SK-N-SH (cell line): ENCODE data around the gene SPATA13. TPM values are rescaled to one million over a fixed set of nuclear protein-coding genes. Genes with fewer than 3 reads are reported as not detected.

Experiments
- CTCF ChIA-PET: fragments of 300-600, 350-600 bp; formaldehyde crosslinking; extraction: SDS; loops from one replicate; lab custom pipeline; 2021; lab: Yijun Ruan, JAX
- POLR2A ChIA-PET: fragments of 350-600 bp; sonication (Branson Sonifier 250); formaldehyde crosslinking; extraction: SDS; loops from one replicate; lab custom pipeline; 2020; ENCODE audit warnings: antibody characterized with exemption, inconsistent platforms; lab: Yijun Ruan, JAX
- DNase-seq: peaks from one replicate; pipeline ENCODE4 v3.0.0; 2012
- H2AFZ ChIP-seq: fragments of 200-600 bp; sonication (generic); 2 replicates; pipeline ENCODE4 v1.8.1; 2016; ENCODE audit warnings: antibody characterized with exemption, mild to moderate bottlenecking, low read depth
- H3F3A ChIP-seq: fragments of 200-600 bp; sonication (generic); replicated peaks from 2 replicates; pipeline ENCODE3; 2016; ENCODE audit warnings: antibody characterized with exemption, mild to moderate bottlenecking; ENCODE audit not compliant: insufficient read depth
- H3K27ac ChIP-seq, 2 experiments: fragments of 200-500 bp in 1 of 2; fragments of 200-600 bp in 1 of 2; sonication (Bioruptor generic) in 1 of 2; sonication (generic), shearing (Covaris generic) in 1 of 2; 2 replicates each; pipeline versions ENCODE4 v1.5.1 to v1.6.1; 2014 to 2016; ENCODE audit warnings: low read depth in 2 of 2, inconsistent platforms in 1 of 2, low read length in 1 of 2, mild to moderate bottlenecking in 1 of 2, mixed read lengths in 1 of 2
- H3K27me3 ChIP-seq: fragments of 200-600 bp; sonication (generic), shearing (Covaris generic); 2 replicates; pipeline ENCODE4 v1.6.1; 2016; ENCODE audit warnings: mixed run types; ENCODE audit not compliant: insufficient read depth
- H3K36me3 ChIP-seq, 2 experiments: fragments of 200-500 bp in 1 of 2; fragments of 200-600 bp in 1 of 2; sonication (Bioruptor generic) in 1 of 2; sonication (generic) in 1 of 2; replicated peaks in 1 of 2; 2 replicates each; pipeline versions ENCODE3 to v1.5.1; 2014 to 2016; ENCODE audit warnings: low read length in 1 of 2, mild to moderate bottlenecking in 1 of 2; ENCODE audit not compliant: insufficient read depth in 2 of 2, control insufficient read depth in 1 of 2
- H3K4me1 ChIP-seq, 2 experiments: fragments of 200-500 bp in 1 of 2; fragments of 200-600 bp in 1 of 2; sonication (Bioruptor generic) in 1 of 2; sonication (generic), shearing (Covaris generic) in 1 of 2; 2 replicates each; pipeline versions ENCODE4 v1.5.1 to v1.6.1; 2014 to 2016; ENCODE audit warnings: low read depth in 1 of 2, low read length in 1 of 2, mixed run types in 1 of 2; ENCODE audit not compliant: insufficient read depth in 2 of 2, control insufficient read depth in 1 of 2
- H3K4me2 ChIP-seq: fragments of 200-600 bp; sonication (generic), shearing (Covaris generic); 2 replicates; pipeline ENCODE4 v1.6.1; 2017; ENCODE audit warnings: mixed run types
- H3K4me3 ChIP-seq, 2 experiments: fragments of 200-500 bp in 1 of 2; fragments of 200-600 bp in 1 of 2; sonication (Bioruptor generic) in 1 of 2; sonication (generic), shearing (Covaris generic) in 1 of 2; 2 replicates each; pipeline versions ENCODE4 v1.5.1 to v1.8.1; 2014 to 2016; ENCODE audit warnings: low read depth in 2 of 2, inconsistent platforms in 1 of 2, low read length in 1 of 2, mild to moderate bottlenecking in 1 of 2, mixed read lengths in 1 of 2, moderate library complexity in 1 of 2
- H3K79me2 ChIP-seq: fragments of 200-600 bp; sonication (generic); 2 replicates; pipeline ENCODE4 v1.8.1; 2017; ENCODE audit warnings: mild to moderate bottlenecking; ENCODE audit not compliant: insufficient read depth
- H3K9ac ChIP-seq: fragments of 200-600 bp; sonication (generic); 2 replicates; pipeline ENCODE4 v1.6.1; 2017; ENCODE audit warnings: mixed run types
- H3K9me2 ChIP-seq: fragments of 200-600 bp; sonication (generic); 2 replicates; pipeline ENCODE4 v1.6.1; 2017; ENCODE audit warnings: mixed run types
- H3K9me3 ChIP-seq: fragments of 200-600 bp; sonication (generic); 2 replicates; pipeline ENCODE4 v1.6.1; 2017; ENCODE audit warnings: mixed run types, mild to moderate bottlenecking, moderate library complexity
- H4K20me1 ChIP-seq: fragments of 200-600 bp; sonication (generic); 2 replicates; pipeline ENCODE4 v1.6.1; 2017; ENCODE audit warnings: mild to moderate bottlenecking, mixed run types; ENCODE audit not compliant: insufficient read depth
- FOXM1 ChIP-seq: IDR thresholded peaks from 2 replicates; pipeline ENCODE4 v1.4.0; 2012; ENCODE audit warnings: low read depth, mild to moderate bottlenecking
- GATA2 ChIP-seq: sonication (generic); formaldehyde crosslinking; IDR thresholded peaks from 2 replicates; pipeline ENCODE4 v1.5.0; 2020; ENCODE audit warnings: mild to moderate bottlenecking, missing genetic modification reagents
- MEF2A ChIP-seq: IDR thresholded peaks from 2 replicates; pipeline ENCODE4 v1.4.0; 2012; ENCODE audit warnings: low read depth, borderline replicate concordance
- MXI1 ChIP-seq: IDR thresholded peaks from 2 replicates; pipeline ENCODE4 v1.6.1; 2012; ENCODE audit warnings: mild to moderate bottlenecking, low read depth, low read length, improper control_type of control experiment
- NRF1 ChIP-seq: IDR thresholded peaks from 2 replicates; pipeline ENCODE4 v1.6.1; 2012; ENCODE audit warnings: low read depth, mild to moderate bottlenecking, low read length
- PBX3 ChIP-seq: IDR thresholded peaks from 2 replicates; pipeline ENCODE4; 2012
- RAD21 ChIP-seq: IDR thresholded peaks from 2 replicates; pipeline ENCODE4 v1.6.1; 2012; ENCODE audit warnings: mild to moderate bottlenecking, low read length
- RCOR1 ChIP-seq: fragments of 150-350 bp; IDR thresholded peaks from 2 replicates; pipeline ENCODE4 v1.6.1; 2017; ENCODE audit warnings: antibody characterized with exemption, low read length
- TAF1 ChIP-seq: IDR thresholded peaks from 2 replicates; pipeline ENCODE4 v1.6.1; 2012; ENCODE audit warnings: low read depth, mild to moderate bottlenecking, low read length, moderate library complexity, borderline replicate concordance
- TCF12 ChIP-seq: IDR thresholded peaks from 2 replicates; pipeline ENCODE4 v1.4.0; 2012
- TEAD4 ChIP-seq: IDR thresholded peaks from 2 replicates; pipeline ENCODE4 v1.4.0; 2012; ENCODE audit warnings: mild to moderate bottlenecking, borderline replicate concordance; ENCODE audit not compliant: insufficient read depth
- USF1 ChIP-seq: IDR thresholded peaks from 2 replicates; pipeline ENCODE4 v1.4.0; 2012; ENCODE audit warnings: low read depth, borderline replicate concordance
- USF2 ChIP-seq: fragments of 150-350 bp; IDR thresholded peaks from 2 replicates; pipeline ENCODE4 v1.6.1; 2017; ENCODE audit warnings: antibody characterized with exemption, low read length, low read depth, borderline replicate concordance
- YY1 ChIP-seq: IDR thresholded peaks from 2 replicates; pipeline ENCODE4 v1.4.0; 2012; ENCODE audit warnings: low read depth, mild to moderate bottlenecking
- ZBTB33 ChIP-seq: IDR thresholded peaks from 2 replicates; pipeline ENCODE4 v1.4.0; 2012; ENCODE audit warnings: low read depth, borderline replicate concordance
- WGBS: methylation state at CpG from one replicate; pipeline ENCODE4 v1.1.6; 2017; ENCODE audit warnings: low lambda C conversion rate; 5-methylcytosine and 5-hydroxymethylcytosine counted together
- polyA plus RNA-seq, 3 experiments: library from polyadenylated mRNA; depleted of rRNA; stranded (reverse); fragments of >200 nt; gene quantifications; 2 replicates each; pipeline ENCODE4 v1.2.3, GENCODE V29; 2012
- TF ChIP-seq, protein P1 (sequence below): IDR thresholded peaks from 2 replicates; pipeline ENCODE4 v1.4.0; 2012; ENCODE audit warnings: low read depth
- TF ChIP-seq, protein P2 (sequence below): fragments of 200-600 bp; sonication (generic); IDR thresholded peaks from 2 replicates; pipeline ENCODE4 v1.6.1; 2017; ENCODE audit warnings: antibody characterized with exemption, mild to moderate bottlenecking, moderate library complexity

The SPATA13 gene
- polyA plus RNA-seq, 1 of the 3 experiments (the other 2 are of a cell fraction), result 4.3 TPM

DNA sequence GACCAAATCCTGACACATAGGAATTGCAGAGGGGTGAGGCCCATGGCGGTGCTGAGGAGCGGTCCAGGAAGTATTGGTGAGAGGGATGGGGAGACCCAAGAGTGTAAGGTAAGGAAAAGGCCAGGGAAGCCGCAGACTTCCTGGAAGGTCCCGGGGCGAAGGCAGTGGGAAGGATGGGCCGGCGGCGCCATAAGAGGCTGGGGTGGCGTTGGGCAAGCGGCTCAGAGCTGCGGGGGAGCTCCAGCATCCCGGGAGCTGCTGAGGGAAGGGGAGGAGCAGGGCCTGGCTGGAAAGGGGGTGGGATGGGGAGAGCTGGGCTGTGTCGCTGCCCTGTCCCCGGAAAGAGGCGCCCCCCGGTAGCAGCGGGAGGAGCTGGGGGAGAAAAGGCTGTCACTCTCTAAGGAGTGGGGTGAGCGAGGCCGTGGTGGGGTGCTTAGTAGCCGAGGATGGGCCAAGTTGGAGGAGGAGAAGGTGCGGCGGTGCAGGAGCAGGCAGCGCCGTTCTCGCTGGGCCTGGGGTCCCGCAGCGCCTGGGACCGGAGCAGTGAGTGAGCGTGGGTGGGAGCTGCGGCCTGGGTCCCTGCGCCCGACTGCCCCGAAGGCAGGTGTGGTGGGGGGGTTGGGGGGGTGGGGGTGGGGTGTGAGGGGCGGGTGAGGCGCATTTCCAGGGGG lies 179.6 kb downstream of the SPATA13 start:
- TF ChIP-seq ZBTB33 (no peak), TCF12 (no peak), NRF1 (no peak), GATA2 (no peak), RAD21 (no peak), USF1 (no peak), PBX3 (no peak), MEF2A (no peak), MXI1 (no peak), FOXM1 (no peak), YY1 (no peak), USF2 (no peak), TAF1 (no peak), RCOR1 (no peak), TEAD4 (no peak)
- TF ChIP-seq, protein P1, sequence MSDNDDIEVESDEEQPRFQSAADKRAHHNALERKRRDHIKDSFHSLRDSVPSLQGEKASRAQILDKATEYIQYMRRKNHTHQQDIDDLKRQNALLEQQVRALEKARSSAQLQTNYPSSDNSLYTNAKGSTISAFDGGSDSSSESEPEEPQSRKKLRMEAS, result no peak
- TF ChIP-seq, protein P2, sequence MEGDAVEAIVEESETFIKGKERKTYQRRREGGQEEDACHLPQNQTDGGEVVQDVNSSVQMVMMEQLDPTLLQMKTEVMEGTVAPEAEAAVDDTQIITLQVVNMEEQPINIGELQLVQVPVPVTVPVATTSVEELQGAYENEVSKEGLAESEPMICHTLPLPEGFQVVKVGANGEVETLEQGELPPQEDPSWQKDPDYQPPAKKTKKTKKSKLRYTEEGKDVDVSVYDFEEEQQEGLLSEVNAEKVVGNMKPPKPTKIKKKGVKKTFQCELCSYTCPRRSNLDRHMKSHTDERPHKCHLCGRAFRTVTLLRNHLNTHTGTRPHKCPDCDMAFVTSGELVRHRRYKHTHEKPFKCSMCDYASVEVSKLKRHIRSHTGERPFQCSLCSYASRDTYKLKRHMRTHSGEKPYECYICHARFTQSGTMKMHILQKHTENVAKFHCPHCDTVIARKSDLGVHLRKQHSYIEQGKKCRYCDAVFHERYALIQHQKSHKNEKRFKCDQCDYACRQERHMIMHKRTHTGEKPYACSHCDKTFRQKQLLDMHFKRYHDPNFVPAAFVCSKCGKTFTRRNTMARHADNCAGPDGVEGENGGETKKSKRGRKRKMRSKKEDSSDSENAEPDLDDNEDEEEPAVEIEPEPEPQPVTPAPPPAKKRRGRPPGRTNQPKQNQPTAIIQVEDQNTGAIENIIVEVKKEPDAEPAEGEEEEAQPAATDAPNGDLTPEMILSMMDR, result no peak
- TF ChIP-seq, all 33 proteins: peak for 0
- Histone ChIP-seq H3K9ac (no peak overlapping the region), H3K9me2 (no peaks in the 10 kb centered on the region), H3K36me3 (no peaks in the 10 kb centered on the region), H3K9me3 (no peaks in the 10 kb centered on the region), H3K79me2 (no peaks in the 10 kb centered on the region), H3K27me3 (no peaks in the 10 kb centered on the region), H3K4me2 (no peak overlapping the region), H3K27ac (no peak overlapping the region), H3K4me1 (no peaks in the 10 kb centered on the region), H2AFZ (no peak overlapping the region), H4K20me1 (no peaks in the 10 kb centered on the region), H3F3A (no peaks in the 10 kb centered on the region), H3K4me3 (no peak overlapping the region)
- no peak for DNase-seq
- CTCF ChIA-PET, result no interaction called here
- WGBS, result 87% methylated on average over 27 of the region's 35 CpGs
- POLR2A ChIA-PET, result no interaction called here
